SIG-M5 treated with dmso at 0.1 percent for 504 hours (cell line): ENCODE results near the gene ZNF407.
"Not testable (repeated sequence)": the region's sequence is repeated elsewhere in the genome, so short reads cannot be mapped to it uniquely, and the experiment has no call there.

ENCODE experiments used
- DNase-seq: peaks from one replicate; lab custom pipeline; 2025; ENCODE audit not compliant: unreplicated experiment; lab: John Stamatoyannopoulos, UW

Gene ZNF407

GRCh38 chr18:75087119-75088020, 489.7 kb downstream of the ZNF407 start:
- DNase-seq, result no peak

- DNase-seq, result no peak
Measured at GRCh38 chr18:75088021-75088506, 490.4 kb downstream of the ZNF407 start.

DNA sequence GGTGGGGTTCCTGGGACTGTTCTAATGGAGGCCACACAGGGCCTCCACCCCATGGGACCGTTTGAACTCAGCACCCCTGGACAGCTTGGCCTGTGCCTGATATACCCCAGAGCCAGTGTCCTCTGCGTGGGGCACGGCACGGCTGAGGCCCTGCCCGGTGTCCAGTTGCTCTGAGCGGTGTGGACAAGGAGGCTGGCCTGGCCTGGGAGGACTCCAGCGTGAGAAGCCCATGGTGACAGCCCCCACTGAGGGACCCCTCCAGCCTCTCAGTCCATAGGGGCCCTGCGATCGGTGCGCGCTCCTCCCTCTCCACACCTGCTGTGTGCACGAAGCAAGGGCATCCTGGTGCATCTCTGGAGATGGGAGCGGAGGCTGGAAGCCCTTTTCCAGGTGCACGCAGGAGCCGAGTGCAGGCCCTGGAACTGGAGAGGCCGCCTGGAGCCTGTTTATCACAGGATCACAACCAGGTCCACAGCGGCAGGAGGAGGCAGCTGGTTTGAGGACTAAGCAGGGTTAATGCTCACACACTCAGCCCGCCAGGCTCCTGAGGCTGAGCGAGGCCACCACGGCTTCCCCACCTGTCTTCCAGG, 491.0 kb downstream of the ZNF407 start:
- no peak for DNase-seq

- DNase-seq, result no peak
Measured at GRCh38 chr18:75089748-75090327, 492.2 kb downstream of the ZNF407 start.

GRCh38 chr18:75090336-75090735, 492.7 kb downstream of the ZNF407 start:
- DNase-seq, result no peak

DNA sequence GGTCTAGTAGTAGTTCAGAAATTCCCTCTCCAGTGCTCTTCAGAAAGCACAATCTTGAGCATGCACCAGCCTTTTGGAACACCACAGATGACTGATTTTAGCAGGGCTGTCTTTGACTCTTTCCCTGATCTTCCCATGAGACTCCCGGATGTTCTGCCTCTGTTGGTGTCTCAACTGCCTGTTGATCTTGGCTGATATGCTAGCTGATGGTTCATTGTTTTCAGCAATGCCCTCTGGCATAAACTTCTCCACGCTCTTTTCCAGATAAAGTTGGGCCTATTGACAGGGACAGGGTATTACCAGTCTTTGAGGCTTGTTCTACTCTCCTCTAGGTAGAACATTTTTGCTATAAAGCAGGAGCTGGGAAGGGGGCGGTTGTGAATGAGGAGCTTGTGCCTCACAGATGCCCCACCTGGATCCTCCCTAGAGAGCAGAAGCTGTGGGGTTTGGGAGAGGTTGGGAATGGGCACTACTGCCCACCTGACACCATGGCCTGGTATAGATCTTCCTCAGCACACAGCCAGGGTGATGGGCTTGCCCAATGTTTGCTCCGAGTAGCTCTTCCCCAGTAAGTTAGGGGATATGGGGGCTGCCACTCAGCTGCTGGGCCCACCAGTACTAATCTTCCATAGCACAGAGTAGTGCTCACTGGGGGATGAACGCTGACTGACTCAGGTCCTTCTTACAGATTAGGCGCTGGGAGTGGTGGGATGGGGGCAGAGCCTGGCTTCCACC, 500.0 kb downstream of the ZNF407 start:
- DNase-seq, result no peak

- DNase-seq, result no peak
Measured at GRCh38 chr18:75100832-75101630, 503.4 kb downstream of the ZNF407 start.

GRCh38 chr18:75101916-75102315, 504.2 kb downstream of the ZNF407 start:
- no peak for DNase-seq

- not testable (repeated sequence) for DNase-seq
Measured at GRCh38 chr18:75104029-75104428, 506.4 kb downstream of the ZNF407 start.

DNA sequence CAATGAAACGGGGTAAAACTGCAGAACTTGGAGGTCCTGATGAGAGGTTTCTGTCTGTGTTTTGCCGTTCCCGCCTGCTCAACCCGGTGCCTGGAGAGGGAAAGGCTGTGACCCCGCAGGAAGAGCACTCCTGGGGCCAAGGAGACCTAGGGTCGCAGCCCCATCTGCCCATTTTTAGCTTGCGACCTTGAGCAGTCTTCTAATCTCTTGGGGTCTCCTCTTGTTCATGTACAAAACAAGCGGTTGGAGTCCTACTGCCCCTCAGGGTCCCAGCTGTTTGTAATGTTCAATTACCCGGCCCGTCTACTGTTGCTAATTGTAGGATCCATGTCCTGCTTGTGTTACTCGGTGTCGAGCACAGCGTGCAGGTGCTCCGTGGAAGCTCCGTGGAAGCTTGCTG, 506.8 kb downstream of the ZNF407 start:
- DNase-seq, result no peak

DNA sequence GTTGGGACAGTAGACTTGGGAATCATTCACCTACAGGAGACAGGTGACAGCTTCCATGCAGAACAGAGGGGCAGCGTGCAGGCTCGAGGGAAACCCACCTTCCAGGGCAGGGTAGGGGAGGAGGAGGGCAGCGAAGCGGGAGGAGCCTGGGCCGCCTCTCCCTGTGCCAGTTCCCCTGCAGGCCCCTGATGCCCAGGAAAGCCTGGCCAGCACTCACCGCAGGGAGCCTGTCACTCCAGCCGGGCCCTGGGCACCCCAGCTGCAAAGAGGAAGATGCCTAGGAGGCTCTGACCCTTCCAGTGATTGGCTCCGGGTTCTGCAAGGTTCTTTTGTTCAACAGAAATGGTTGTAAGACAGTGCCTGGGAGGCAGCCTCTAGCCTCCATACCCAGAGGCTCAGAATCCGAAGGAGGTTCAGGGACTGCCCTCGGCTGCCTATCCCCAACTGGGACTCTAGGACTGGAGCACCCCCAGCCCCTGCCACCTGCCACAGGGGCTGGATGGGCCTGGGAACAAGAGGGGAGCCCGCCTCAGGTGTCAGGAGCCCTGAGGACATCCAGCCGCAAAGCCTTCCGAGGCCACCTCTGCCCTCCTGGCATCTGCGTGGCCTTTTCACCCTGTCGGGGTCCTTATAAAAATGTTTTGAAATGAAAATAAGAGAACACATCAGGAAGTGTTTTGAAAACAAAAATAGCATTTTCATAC, 508.0 kb downstream of the ZNF407 start:
- no peak for DNase-seq

DNA sequence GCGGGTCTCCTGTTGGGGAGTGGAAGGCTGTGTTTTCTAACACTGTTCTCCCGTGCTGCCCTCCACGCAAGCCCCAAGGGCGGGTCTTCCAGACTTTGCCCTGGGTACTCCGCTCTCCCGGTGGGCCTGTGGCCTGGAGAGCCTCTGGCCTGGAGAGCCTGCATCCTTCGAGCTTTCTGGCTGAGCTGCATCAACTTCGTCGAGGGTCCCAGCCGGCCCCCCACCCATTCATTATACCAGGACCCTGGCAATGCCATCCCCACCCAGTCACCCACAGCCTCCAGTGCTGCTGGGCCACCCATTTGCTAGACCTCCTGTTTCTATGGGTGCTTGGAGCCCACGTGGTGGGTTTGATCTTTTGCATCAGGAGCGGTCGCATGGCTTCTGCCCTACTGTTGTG, 509.1 kb downstream of the ZNF407 start:
- DNase-seq, result no peak

GRCh38 chr18:75107196-75107930, 509.7 kb downstream of the ZNF407 start:
- DNase-seq, result no peak

DNA sequence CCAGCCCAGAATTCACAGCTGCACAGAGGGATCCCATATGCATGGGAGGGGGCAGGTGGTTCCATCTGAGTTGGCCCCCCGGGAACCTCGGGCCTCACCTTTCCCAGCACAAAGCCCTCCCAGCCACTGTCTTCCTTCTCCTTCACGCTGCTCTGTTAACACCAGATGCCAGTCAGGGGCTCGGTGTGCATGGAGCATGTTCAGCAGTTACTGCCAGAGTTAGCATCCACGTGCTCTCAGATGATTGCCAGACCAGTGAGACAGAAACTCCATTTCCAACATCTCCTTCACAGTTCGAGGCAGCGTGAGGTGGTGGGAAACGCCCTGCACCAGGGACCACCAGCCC, 510.2 kb downstream of the ZNF407 start:
- DNase-seq, result no peak

DNA sequence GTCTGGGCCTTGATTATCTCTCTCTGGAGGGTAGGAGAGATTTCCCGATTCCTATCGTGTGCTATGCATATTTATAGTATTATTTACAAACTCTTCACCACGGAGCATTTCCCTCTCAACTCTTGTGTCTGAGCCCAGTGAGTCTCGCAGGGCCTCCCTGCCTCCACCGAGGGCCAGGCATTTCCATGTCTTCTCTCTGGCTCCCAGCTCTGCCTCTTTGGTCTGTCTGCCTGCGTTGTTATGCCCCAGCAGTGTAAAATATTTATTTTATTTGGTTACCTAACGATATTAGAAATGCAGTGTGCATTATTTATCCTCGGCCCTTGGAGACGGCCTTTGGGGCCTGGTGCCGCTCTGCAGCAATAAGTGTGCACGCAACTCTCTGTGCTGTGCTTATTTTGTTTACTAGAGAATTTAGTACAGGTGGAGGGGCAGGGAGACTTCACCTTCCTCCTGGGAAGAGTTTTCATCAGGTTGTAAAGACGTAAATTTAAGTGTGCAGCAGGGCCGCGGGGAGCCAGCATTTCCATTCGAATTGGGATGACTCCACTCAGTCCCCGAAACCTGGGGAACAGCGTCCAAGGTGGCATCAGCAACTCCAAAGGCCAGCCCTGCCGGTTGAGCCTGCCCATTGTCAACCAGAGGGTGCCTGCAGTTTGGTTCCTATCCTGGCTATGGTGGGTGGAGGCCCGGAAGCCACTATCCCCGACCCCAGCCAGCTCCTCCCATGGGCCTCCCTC, 511.1 kb downstream of the ZNF407 start:
- no peak for DNase-seq

DNA sequence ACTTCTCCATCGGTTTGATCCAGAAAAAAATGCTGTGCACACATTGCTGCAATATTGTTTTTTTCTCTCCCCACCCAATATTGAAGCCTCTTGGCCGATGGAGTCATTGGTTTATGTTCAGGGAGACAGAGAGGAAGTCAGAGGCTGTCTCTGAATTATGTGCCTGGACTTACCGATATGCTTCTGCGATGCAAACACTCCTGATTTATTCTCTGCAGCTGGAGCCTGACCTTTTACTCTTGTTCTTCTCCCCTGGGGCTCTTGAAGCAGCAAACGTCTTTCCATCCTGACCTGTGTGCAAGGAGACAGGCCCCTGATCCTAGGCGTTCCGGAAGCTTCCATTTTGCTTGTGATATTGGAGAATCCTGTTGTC, 511.6 kb downstream of the ZNF407 start:
- no peak for DNase-seq

DNA sequence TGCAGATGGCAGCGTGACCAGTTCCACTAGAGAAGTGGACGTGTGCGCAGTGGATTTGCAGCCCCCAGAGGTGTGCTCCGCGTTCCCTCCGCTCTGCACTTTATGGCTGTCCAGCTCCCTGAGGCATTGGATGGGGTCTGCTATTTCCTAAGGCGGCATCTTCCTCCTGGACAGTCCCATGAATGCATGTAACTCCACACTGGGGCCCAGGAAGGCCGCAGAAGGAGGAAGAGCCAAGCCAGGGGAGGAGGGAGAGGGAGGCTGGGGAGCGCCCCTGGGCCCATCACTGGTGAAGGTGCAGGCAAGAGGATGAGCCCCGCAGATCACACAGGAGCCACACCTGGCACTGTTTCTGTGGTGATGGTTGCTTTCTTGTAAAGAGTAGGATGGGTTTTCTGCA, 512.1 kb downstream of the ZNF407 start:
- DNase-seq, result no peak

GRCh38 chr18:75110311-75110710, 512.6 kb downstream of the ZNF407 start:
- DNase-seq, result no peak
